Measurements from ENCODE around the gene RTF1.

DNA sequence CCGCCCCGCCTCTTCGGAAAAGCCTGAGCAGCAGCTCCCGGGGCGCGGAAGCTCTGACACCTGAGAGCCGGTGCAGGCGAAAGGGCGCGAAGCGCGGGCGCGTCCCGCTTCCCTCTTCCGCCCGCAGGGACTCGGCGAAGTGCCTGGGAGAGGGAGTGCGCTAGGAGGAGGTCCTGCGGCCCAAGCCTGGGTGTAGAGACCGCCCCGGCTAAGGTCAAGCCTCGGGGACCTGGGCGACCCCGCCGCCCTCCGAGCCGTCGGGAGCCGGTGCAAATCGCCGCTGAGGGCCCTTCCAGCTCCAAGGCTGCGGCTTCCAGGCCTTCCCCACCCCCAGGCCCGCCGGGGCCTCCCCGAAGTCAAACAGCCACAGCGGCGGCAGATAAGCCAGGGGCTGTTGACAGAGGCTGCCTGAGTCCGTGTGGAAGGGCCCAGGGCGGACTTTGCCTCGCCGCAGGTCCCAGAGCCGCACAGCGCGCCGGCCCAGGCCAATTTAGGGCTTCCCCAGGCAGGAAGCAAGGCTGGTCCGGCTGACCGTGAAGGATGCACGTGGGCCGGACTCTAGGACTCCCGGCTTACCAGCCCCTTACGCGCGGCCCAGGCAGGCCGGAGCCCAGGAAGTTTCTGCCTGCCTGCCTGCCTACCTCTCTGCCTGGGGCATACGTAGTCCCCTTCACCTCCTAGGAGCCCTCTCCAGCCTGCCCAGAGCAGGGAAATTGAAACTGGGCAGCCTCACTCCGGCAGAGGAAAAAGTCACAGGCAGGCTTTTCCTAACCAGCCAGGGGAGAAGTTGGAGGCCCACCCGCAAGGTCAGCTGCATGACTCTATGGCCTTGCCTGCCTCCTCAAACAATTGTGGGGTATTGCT is 79.1 kb downstream of the RTF1 start:
- no peak for TF ChIP-seq CTCF (IDR thresholded peaks at IDR 0.05)
- no peak for TF ChIP-seq POLR2A (IDR thresholded peaks at IDR 0.05)
- TF ChIP-seq EP300 (IDR thresholded peaks at IDR 0.05): no peak
